Mammary epithelial cell (primary cell): ENCODE data around the gene SOAT2.

ENCODE experiments used
- EZH2 ChIP-seq: IDR thresholded peaks from 2 replicates; pipeline ENCODE4 v1.6.1; 2012; ENCODE audit warnings: low read length, inconsistent platforms, borderline replicate concordance
- TF ChIP-seq, protein P1 (sequence below), 2 donors: IDR thresholded peaks in 1 of 2; conservative IDR thresholded peaks in 1 of 2; 2 replicates each; pipeline ENCODE4 v1.5.1; 2011 to 2012; ENCODE audit warnings: inconsistent platforms in 2 of 2, low read length in 2 of 2, mild to moderate bottlenecking in 2 of 2, control low read depth in 1 of 2, low read depth in 1 of 2; ENCODE audit not compliant: insufficient read depth in 1 of 2; ENCODE audit errors: extremely low read depth in 1 of 2

DNA sequence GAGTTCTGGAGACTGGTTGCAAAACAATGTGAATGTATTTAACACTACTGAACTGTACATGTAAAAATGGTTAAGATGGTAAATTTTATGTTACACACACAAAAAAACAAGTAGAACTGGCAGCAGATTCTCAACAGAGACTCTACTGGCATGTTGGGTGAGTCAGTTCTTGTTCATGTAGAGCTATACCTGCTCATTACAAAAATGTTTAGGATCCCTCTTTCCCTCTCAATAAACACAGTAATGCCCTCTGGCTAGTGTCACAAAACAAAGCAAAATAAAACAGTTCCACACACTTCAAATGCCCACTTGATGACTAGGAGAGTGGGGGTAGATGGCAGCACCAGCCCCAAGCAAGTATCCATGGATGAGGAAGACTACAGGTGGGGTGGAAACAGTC lies 63.6 kb downstream of the SOAT2 start:
- TF ChIP-seq, protein P1, sequence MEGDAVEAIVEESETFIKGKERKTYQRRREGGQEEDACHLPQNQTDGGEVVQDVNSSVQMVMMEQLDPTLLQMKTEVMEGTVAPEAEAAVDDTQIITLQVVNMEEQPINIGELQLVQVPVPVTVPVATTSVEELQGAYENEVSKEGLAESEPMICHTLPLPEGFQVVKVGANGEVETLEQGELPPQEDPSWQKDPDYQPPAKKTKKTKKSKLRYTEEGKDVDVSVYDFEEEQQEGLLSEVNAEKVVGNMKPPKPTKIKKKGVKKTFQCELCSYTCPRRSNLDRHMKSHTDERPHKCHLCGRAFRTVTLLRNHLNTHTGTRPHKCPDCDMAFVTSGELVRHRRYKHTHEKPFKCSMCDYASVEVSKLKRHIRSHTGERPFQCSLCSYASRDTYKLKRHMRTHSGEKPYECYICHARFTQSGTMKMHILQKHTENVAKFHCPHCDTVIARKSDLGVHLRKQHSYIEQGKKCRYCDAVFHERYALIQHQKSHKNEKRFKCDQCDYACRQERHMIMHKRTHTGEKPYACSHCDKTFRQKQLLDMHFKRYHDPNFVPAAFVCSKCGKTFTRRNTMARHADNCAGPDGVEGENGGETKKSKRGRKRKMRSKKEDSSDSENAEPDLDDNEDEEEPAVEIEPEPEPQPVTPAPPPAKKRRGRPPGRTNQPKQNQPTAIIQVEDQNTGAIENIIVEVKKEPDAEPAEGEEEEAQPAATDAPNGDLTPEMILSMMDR (conservative IDR thresholded peaks at IDR 0.05 in 1 of 2, IDR thresholded peaks at IDR 0.05 in 1 of 2; ENCODE audit: extremely low read depth in 1 of 2, insufficient read depth in 1 of 2, low read depth in 1 of 2, low read length in 2 of 2), result no peak
- TF ChIP-seq EZH2, result no peak
